A549 (cell line): Measurements from ENCODE around the gene TP53I11. TPM values are rescaled to one million over a fixed set of nuclear protein-coding genes. Genes with fewer than 3 reads are reported as not detected.

Experiments
- ATAC-seq, 2 experiments: fragments of 200-7000 bp in 1 of 2; fragments of >200 bp in 1 of 2; cut with Nextera tagmentation in 1 of 2; cut with Tn5 transposase in 1 of 2; 3 replicates each; pipeline versions ENCODE4 v1.8.0 to v1.9.1; 2018 to 2020; ENCODE audit warnings: mild to moderate bottlenecking in 1 of 2, moderate library complexity in 1 of 2
- CTCF ChIA-PET: fragments of 300-600 bp; sonication (Branson Sonifier 250); formaldehyde crosslinking; extraction: SDS; loops from one replicate; lab custom pipeline; 2021; ENCODE audit warnings: antibody characterized with exemption, inconsistent platforms; lab: Yijun Ruan, JAX
- POLR2A ChIA-PET: fragments of 350-600 bp; formaldehyde crosslinking; extraction: SDS; loops from one replicate; lab custom pipeline; 2021; ENCODE audit warnings: antibody characterized with exemption, inconsistent platforms; lab: Yijun Ruan, JAX
- DNase-seq, 2 experiments: peaks; one replicate each; pipeline versions ENCODE4 v3.0.0 to v3.0.0-alpha.2; 2011 to 2016; ENCODE audit warnings: low read depth in 1 of 2, low spot score in 1 of 2
- FAIRE-seq: peaks from 2 replicates; lab custom pipeline; 2011; peaks lifted over from hg19 to GRCh38; lab: Jason Lieb, UNC
- H3K27ac ChIP-seq, 2 experiments: fragments of >200 bp; sonication (Bioruptor Twin); formaldehyde crosslinking; 3 replicates each; pipeline ENCODE4 v1.5.1; 2016 to 2017
- H3K4me1 ChIP-seq: fragments of >200 bp; sonication (Bioruptor Twin); formaldehyde crosslinking; 3 replicates; pipeline ENCODE4 v1.6.1; 2016
- H3K4me2 ChIP-seq: fragments of >200 bp; sonication (Bioruptor Twin); formaldehyde crosslinking; 3 replicates; pipeline ENCODE4 v1.6.1; 2016
- H3K4me3 ChIP-seq: fragments of >200 bp; sonication (Bioruptor Twin); formaldehyde crosslinking; 3 replicates; pipeline ENCODE4 v1.5.1; 2016
- H3K9me3 ChIP-seq: fragments of >200 bp; sonication (Bioruptor Twin); formaldehyde crosslinking; 3 replicates; pipeline ENCODE4 v1.6.1; 2016
- CBX2 ChIP-seq: fragments of 200-600 bp; sonication (generic); IDR thresholded peaks from 2 replicates; pipeline ENCODE4 v1.6.1; 2016; ENCODE audit warnings: low read depth, mild to moderate bottlenecking, borderline replicate concordance
- CBX8 ChIP-seq: fragments of 200-600 bp; sonication (generic); IDR thresholded peaks from 2 replicates; pipeline ENCODE4 v1.6.1; 2016
- CEBPB ChIP-seq, 2 experiments: fragments of >200 bp in 1 of 2; sonication (Bioruptor Twin) in 1 of 2; formaldehyde crosslinking in 1 of 2; IDR thresholded peaks; 2 replicates each; pipeline ENCODE4 v1.6.1; 2012 to 2016
- CHD2 ChIP-seq: fragments of 150-350 bp; IDR thresholded peaks from 2 replicates; pipeline ENCODE4 v1.6.1; 2014; ENCODE audit warnings: low read length; ENCODE audit not compliant: partially characterized antibody
- CTCF ChIP-seq: fragments of >200 bp; sonication (Bioruptor Twin); formaldehyde crosslinking; IDR thresholded peaks from 3 replicates; pipeline ENCODE4 v1.5.1; 2016
- E2F6 ChIP-seq: IDR thresholded peaks from 2 replicates; pipeline ENCODE4 v1.6.1; 2012; ENCODE audit warnings: low read depth, borderline replicate concordance
- ELK1 ChIP-seq: fragments of 150-350 bp; IDR thresholded peaks from 2 replicates; pipeline ENCODE4 v1.6.1; 2014; ENCODE audit warnings: low read depth, mild to moderate bottlenecking, low read length
- FOSB ChIP-seq: fragments of 250-450 bp; sonication (Bioruptor Pico); IDR thresholded peaks from 2 replicates; pipeline ENCODE4 v1.5.0; 2020; ENCODE audit warnings: mild to moderate bottlenecking, moderate library complexity
- FOXS1 ChIP-seq: fragments of 250-450 bp; sonication (Bioruptor Pico); IDR thresholded peaks from 2 replicates; pipeline ENCODE4 v1.5.0; 2020; ENCODE audit warnings: mild to moderate bottlenecking, moderate library complexity
- HES2 ChIP-seq: fragments of >200 bp; sonication (Bioruptor Twin); formaldehyde crosslinking; IDR thresholded peaks from 2 replicates; pipeline ENCODE4 v1.6.1; 2016
- HMGXB4 ChIP-seq: fragments of 250-450 bp; sonication (Bioruptor Pico); IDR thresholded peaks from 2 replicates; pipeline ENCODE4 v1.5.0; 2021; ENCODE audit warnings: mild to moderate bottlenecking, moderate library complexity, borderline replicate concordance
- HOXA7 ChIP-seq: fragments of 250-450 bp; sonication (Bioruptor Pico); IDR thresholded peaks from 2 replicates; pipeline ENCODE4 v1.5.0; 2020; ENCODE audit warnings: mild to moderate bottlenecking, moderate library complexity
- HOXB5 ChIP-seq: fragments of 250-450 bp; sonication (Bioruptor Pico); IDR thresholded peaks from 2 replicates; pipeline ENCODE4 v1.5.0; 2020; ENCODE audit warnings: mild to moderate bottlenecking, moderate library complexity
- JUNB ChIP-seq: fragments of >200 bp; sonication (Bioruptor Twin); formaldehyde crosslinking; IDR thresholded peaks from 2 replicates; pipeline ENCODE4 v1.6.1; 2016
- KDM5A ChIP-seq: fragments of 200-600 bp; sonication (generic); IDR thresholded peaks from 2 replicates; pipeline ENCODE4 v1.6.1; 2016; ENCODE audit warnings: antibody characterized with exemption, mild to moderate bottlenecking
- MAX ChIP-seq: IDR thresholded peaks from 2 replicates; pipeline ENCODE4 v1.6.1; 2012
- NPAS2 ChIP-seq: fragments of 250-450 bp; sonication (Bioruptor Pico); IDR thresholded peaks from 2 replicates; pipeline ENCODE4 v1.8.0; 2022; ENCODE audit warnings: mild to moderate bottlenecking, moderate library complexity, borderline replicate concordance
- PHF8 ChIP-seq: fragments of 200-600 bp; sonication (generic); IDR thresholded peaks from 2 replicates; pipeline ENCODE4 v1.6.1; 2016; ENCODE audit warnings: low read depth, mild to moderate bottlenecking, antibody characterized with exemption, moderate library complexity, borderline replicate concordance
- POLR2A ChIP-seq: IDR thresholded peaks from 2 replicates; pipeline ENCODE4 v1.6.1; 2012; ENCODE audit warnings: mild to moderate bottlenecking, low read length
- POLR2AphosphoS2 ChIP-seq: conservative IDR thresholded peaks from 2 replicates; pipeline ENCODE4 v1.6.1; 2012; ENCODE audit warnings: low read length, improper control_type of control experiment, inconsistent platforms
- RAD21 ChIP-seq, 2 experiments: fragments of >200 bp in 1 of 2; sonication (Bioruptor Twin) in 1 of 2; formaldehyde crosslinking in 1 of 2; IDR thresholded peaks in 1 of 2; conservative IDR thresholded peaks in 1 of 2; 2 replicates in 1 of 2; 3 replicates in 1 of 2; pipeline ENCODE4 v1.6.1; 2012 to 2018; ENCODE audit warnings: inconsistent platforms in 1 of 2
- RCOR1 ChIP-seq: fragments of 150-350 bp; IDR thresholded peaks from 2 replicates; pipeline ENCODE4 v1.6.1; 2014; ENCODE audit warnings: antibody characterized with exemption, low read length, low read depth
- SMC3 ChIP-seq: fragments of >200 bp; sonication (Bioruptor Twin); formaldehyde crosslinking; IDR thresholded peaks from 3 replicates; pipeline ENCODE4 v1.6.1; 2018; ENCODE audit warnings: inconsistent platforms
- ZNF302 ChIP-seq: fragments of 250-450 bp; sonication (Bioruptor Pico); IDR thresholded peaks from 2 replicates; pipeline ENCODE4 v1.9.0; 2021; ENCODE audit warnings: inconsistent platforms, mild to moderate bottlenecking, moderate library complexity
- ZSCAN20 ChIP-seq: fragments of 250-450 bp; sonication (Bioruptor Pico); IDR thresholded peaks from 2 replicates; pipeline ENCODE4 v1.8.0; 2022; ENCODE audit warnings: mild to moderate bottlenecking, moderate library complexity
- WGBS: methylation state at CpG from one replicate; pipeline ENCODE4 v1.1.6; 2017; ENCODE audit errors: missing lambda C conversion rate; 5-methylcytosine and 5-hydroxymethylcytosine counted together
- polyA plus RNA-seq, 4 experiments: library from polyadenylated mRNA; depleted of rRNA in 3 of 4; stranded (reverse); fragments of >200 nt; fragmentation: RNase III in 1 of 4; extraction: RNeasy Plus Mini Kit Qiagen cat#74134 plus additional on column Dnase treatment in 1 of 4; gene quantifications; 2 replicates in 3 of 4; 3 replicates in 1 of 4; pipeline ENCODE4 v1.2.3, GENCODE V29; 2011 to 2017

The TP53I11 gene
- polyA plus RNA-seq, 2 of the 4 experiments (the other 2 are of a cell fraction) = 11.2 to 28.2 TPM

- TF ChIP-seq PHF8 = no peak
- no peak for TF ChIP-seq POLR2A
- TF ChIP-seq E2F6 = no peak
- TF ChIP-seq CBX8 = no peak
- no peak for TF ChIP-seq JUNB
- no peak for TF ChIP-seq HES2
- TF ChIP-seq FOSB (CRISPR knock-in tag) = no peak
- TF ChIP-seq ELK1 = no peak
- TF ChIP-seq RCOR1 = no peak
- no peak for TF ChIP-seq KDM5A
- TF ChIP-seq NPAS2 (CRISPR knock-in tag) = no peak
- TF ChIP-seq HOXB5 = no peak
- no peak for TF ChIP-seq MAX
- no peak for TF ChIP-seq ZNF302
- no peak for TF ChIP-seq HOXA7 (CRISPR knock-in tag)
- TF ChIP-seq CEBPB (IDR thresholded peaks at IDR 0.05) = no peak
- no peak for TF ChIP-seq CBX2
- POLR2A ChIA-PET = interaction anchor here (0.8 to 1.2 kb wide), 2 partner anchors 163 to 165 kb away, joined by 3 read pairs; no protein-coding TSS in a partner anchor
- ATAC-seq (peak; percentile 10 to 29; a peak in 3 of 6 replicates), FAIRE-seq (no peak), DNase-seq (no peak)
- no peak overlapping the region for H3K27ac ChIP-seq
- H3K4me3 ChIP-seq = no peak overlapping the region
- no peak overlapping the region for H3K4me2 ChIP-seq
- no peaks in the 10 kb centered on the region for H3K9me3 ChIP-seq
- H3K4me1 ChIP-seq = 0 out of 3 replicates have a peak, but pooled peaks cover 3% of the 10 kb centered on the region
- CTCF ChIA-PET = interaction anchor here (0.6 to 24.5 kb wide), 65 partner anchors 5 to 724 kb away, joined by 3 to 1740 read pairs (median 4); partner anchors contain the start of gene TP53I11
- 65% methylated on average over 11 of the region's 12 CpGs for WGBS
Observed at GRCh38 chr11:44936951-44937543, 13.6 kb downstream of the TP53I11 start.

- H3K9me3 ChIP-seq = no peaks in the 10 kb centered on the region
- ATAC-seq (peak; percentile 88 to 93), DNase-seq (peak; percentile 68 to 80), FAIRE-seq (no peak)
- H3K4me1 ChIP-seq = 0 out of 3 replicates have a peak, but pooled peaks cover 3% of the 10 kb centered on the region
- no peak overlapping the region for H3K4me3 ChIP-seq
- WGBS = 19% methylated on average over 12 of the region's 20 CpGs
- H3K27ac ChIP-seq = no peak overlapping the region
- ChIA-PET POLR2A (interaction anchor here (0.8 to 1.2 kb wide), 3 partner anchors 10 to 166 kb away, joined by 3 read pairs; no protein-coding TSS in a partner anchor), CTCF (interaction anchor here (0.5 to 24.5 kb wide), 87 partner anchors 5 to 835 kb away, joined by 3 to 1740 read pairs (median 4); partner anchors contain the start of gene TP53I11)
- TF ChIP-seq HMGXB4 (CRISPR knock-in tag) = no peak
- no peak for TF ChIP-seq ZSCAN20 (CRISPR knock-in tag)
- peak; percentile 96 for TF ChIP-seq SMC3
- TF ChIP-seq POLR2A = no peak
- no peak for TF ChIP-seq CHD2
- no peak for TF ChIP-seq FOXS1 (CRISPR knock-in tag)
- TF ChIP-seq POLR2AphosphoS2 = no peak
- peak; percentile 97 for TF ChIP-seq RAD21 (conservative IDR thresholded peaks at IDR 0.05 in 1 of 2, IDR thresholded peaks at IDR 0.05 in 1 of 2)
- TF ChIP-seq MAX = no peak
- TF ChIP-seq CTCF = peak; percentile 88
- H3K4me2 ChIP-seq = 0 out of 3 replicates have a peak overlapping the region, but pooled peaks have one; percentile 32
Observed at GRCh38 chr11:44936525-44936924, 14.2 kb downstream of the TP53I11 start.
